A673 (cell line): Measurements from ENCODE around the gene CCDC12. TPM values are rescaled to one million over a fixed set of nuclear protein-coding genes. Genes with fewer than 3 reads are reported as not detected.

ENCODE experiments used
- BruUV-seq: library from RNA; stranded (reverse); fragments of 400-500 nt; replicated peaks from 2 replicates; lab custom pipeline; 2021; lab: Mats Ljungman, UMichigan
- CTCF ChIA-PET: fragments of 300-600 bp; sonication (Branson Sonifier 250); formaldehyde crosslinking; loops from one replicate; lab custom pipeline; 2022; ENCODE audit warnings: antibody characterized with exemption; lab: Charles Lee
- POLR2A ChIA-PET: fragments of 300-600 bp; sonication (Branson Sonifier 250); formaldehyde crosslinking; loops from one replicate; lab custom pipeline; 2022; ENCODE audit warnings: antibody characterized with exemption; ENCODE audit not compliant: low non-redundant PET; lab: Charles Lee
- DNase-seq: peaks from one replicate; pipeline ENCODE4 v3.0.0-alpha.2; 2015; ENCODE audit warnings: low spot score
- H3K27ac ChIP-seq: fragments of 200-600 bp; sonication (generic); 2 replicates; pipeline ENCODE4 v1.5.1; 2016; ENCODE audit warnings: mixed run types, low read depth, mild to moderate bottlenecking, mixed read lengths, antibody characterized with exemption, low read length; ENCODE audit not compliant: poor library complexity, severe bottlenecking
- H3K27me3 ChIP-seq: fragments of 200-600 bp; sonication (generic); replicated peaks from 2 replicates; pipeline ENCODE4 v1.6.1; 2017; ENCODE audit warnings: mixed run types, low read depth, mild to moderate bottlenecking, mixed read lengths, antibody characterized with exemption, low read length; ENCODE audit not compliant: insufficient read depth, poor library complexity
- H3K36me3 ChIP-seq: fragments of 200-600 bp; sonication (generic); 2 replicates; pipeline ENCODE4 v1.6.1; 2016; ENCODE audit warnings: mixed run types, mild to moderate bottlenecking, mixed read lengths, antibody characterized with exemption, low read length; ENCODE audit not compliant: insufficient read depth, poor library complexity, severe bottlenecking
- H3K4me1 ChIP-seq: fragments of 200-600 bp; sonication (generic); 2 replicates; pipeline ENCODE4 v1.6.1; 2017; ENCODE audit warnings: mixed run types, mild to moderate bottlenecking, mixed read lengths, antibody characterized with exemption, low read length; ENCODE audit not compliant: insufficient read depth, poor library complexity, severe bottlenecking
- H3K4me3 ChIP-seq: fragments of 200-600 bp; sonication (generic); 2 replicates; pipeline ENCODE4 v1.5.1; 2016; ENCODE audit warnings: low read depth, mixed run types, mild to moderate bottlenecking, mixed read lengths, low read length; ENCODE audit not compliant: poor library complexity, severe bottlenecking
- H3K9me3 ChIP-seq: fragments of 200-600 bp; sonication (generic); 2 replicates; pipeline ENCODE4 v1.6.1; 2016; ENCODE audit warnings: mixed run types, low read depth, mild to moderate bottlenecking, mixed read lengths, antibody characterized with exemption, low read length; ENCODE audit not compliant: poor library complexity, severe bottlenecking
- CTCF ChIP-seq: fragments of 300-800, 200-600 bp; sonication (generic); conservative IDR thresholded peaks from 2 replicates; pipeline ENCODE4 v1.5.1; 2017; ENCODE audit warnings: low read depth, mild to moderate bottlenecking, antibody characterized with exemption, low read length, moderate library complexity, mixed read lengths
- EZH2 ChIP-seq: fragments of 200-600 bp; sonication (generic); IDR thresholded peaks from 2 replicates; pipeline ENCODE4 v1.6.1; 2017; ENCODE audit warnings: borderline replicate concordance, low read depth, mild to moderate bottlenecking, mixed read lengths, antibody characterized with exemption, low read length; ENCODE audit not compliant: poor library complexity, severe bottlenecking
- intact Hi-C: fragments of 100-400 bp; cut with micrococcal nuclease; formaldehyde crosslinking; loops from one replicate; pipeline ENCODE4 v1.10.0; 2022; ENCODE audit not compliant: unreplicated experiment
- total RNA-seq: library from RNA; stranded (reverse); gene quantifications from 2 replicates; pipeline ENCODE4 v1.2.3, GENCODE V29; 2021

Gene CCDC12
- total RNA-seq, 1 experiment from 2014 or later = 28.2 TPM

- POLR2A ChIA-PET = no interaction called here
- H3K4me3 ChIP-seq = no peak overlapping the region
- no peak for DNase-seq
- no peak overlapping the region for H3K27ac ChIP-seq
- no peaks in the 10 kb centered on the region for H3K36me3 ChIP-seq
- H3K9me3 ChIP-seq = no peaks in the 10 kb centered on the region
- CTCF ChIA-PET = no interaction called here
- TF ChIP-seq EZH2 = no peak
- no peak for TF ChIP-seq CTCF
- BruUV-seq = no TSS peak
- H3K27me3 ChIP-seq = no peaks in the 10 kb centered on the region
- H3K4me1 ChIP-seq = no peaks in the 10 kb centered on the region
- intact Hi-C loops = no loop called here
These were observed 1.3 kb upstream of the CCDC12 start for GRCh38 chr3:46977811-46978195.

GRCh38 chr3:46974421-46975171 lies 1.9 kb downstream of the CCDC12 start:
- no peak for TF ChIP-seq CTCF
- TF ChIP-seq EZH2 = no peak
- Histone ChIP-seq H3K27me3 (no peaks in the 10 kb centered on the region), H3K4me1 (no peaks in the 10 kb centered on the region), H3K9me3 (no peaks in the 10 kb centered on the region), H3K4me3 (no peak overlapping the region), H3K36me3 (no peaks in the 10 kb centered on the region), H3K27ac (no peak overlapping the region)
- intact Hi-C loops = no loop called here
- BruUV-seq = TSS peak; percentile 28
- DNase-seq = no peak
- CTCF ChIA-PET = no interaction called here
- POLR2A ChIA-PET = no interaction called here

- Histone ChIP-seq H3K36me3 (no peaks in the 10 kb centered on the region), H3K4me3 (no peak overlapping the region), H3K27me3 (no peaks in the 10 kb centered on the region), H3K4me1 (no peaks in the 10 kb centered on the region), H3K9me3 (no peaks in the 10 kb centered on the region), H3K27ac (no peak overlapping the region)
- ChIA-PET CTCF (no interaction called here), POLR2A (no interaction called here)
- intact Hi-C loops = no loop called here
- TF ChIP-seq EZH2 (no peak), CTCF (no peak)
- no peak for DNase-seq
- TSS peak; percentile 20 for BruUV-seq
These were observed 4.1 kb downstream of the CCDC12 start for GRCh38 chr3:46972396-46972795.
